NCI-H524 (cell line): ENCODE results near the gene CCT6A.
A peak's percentile ranks its signal among the peaks of the same experiment; 100 is the strongest.
"Not testable (repeated sequence)": the region's sequence is repeated elsewhere in the genome, so short reads cannot be mapped to it uniquely, and the experiment has no call there.

Experiments used
- DNase-seq, 2 experiments: peaks; one replicate each; lab custom pipeline; 2025; lab: John Stamatoyannopoulos, UW

The CCT6A gene

DNA sequence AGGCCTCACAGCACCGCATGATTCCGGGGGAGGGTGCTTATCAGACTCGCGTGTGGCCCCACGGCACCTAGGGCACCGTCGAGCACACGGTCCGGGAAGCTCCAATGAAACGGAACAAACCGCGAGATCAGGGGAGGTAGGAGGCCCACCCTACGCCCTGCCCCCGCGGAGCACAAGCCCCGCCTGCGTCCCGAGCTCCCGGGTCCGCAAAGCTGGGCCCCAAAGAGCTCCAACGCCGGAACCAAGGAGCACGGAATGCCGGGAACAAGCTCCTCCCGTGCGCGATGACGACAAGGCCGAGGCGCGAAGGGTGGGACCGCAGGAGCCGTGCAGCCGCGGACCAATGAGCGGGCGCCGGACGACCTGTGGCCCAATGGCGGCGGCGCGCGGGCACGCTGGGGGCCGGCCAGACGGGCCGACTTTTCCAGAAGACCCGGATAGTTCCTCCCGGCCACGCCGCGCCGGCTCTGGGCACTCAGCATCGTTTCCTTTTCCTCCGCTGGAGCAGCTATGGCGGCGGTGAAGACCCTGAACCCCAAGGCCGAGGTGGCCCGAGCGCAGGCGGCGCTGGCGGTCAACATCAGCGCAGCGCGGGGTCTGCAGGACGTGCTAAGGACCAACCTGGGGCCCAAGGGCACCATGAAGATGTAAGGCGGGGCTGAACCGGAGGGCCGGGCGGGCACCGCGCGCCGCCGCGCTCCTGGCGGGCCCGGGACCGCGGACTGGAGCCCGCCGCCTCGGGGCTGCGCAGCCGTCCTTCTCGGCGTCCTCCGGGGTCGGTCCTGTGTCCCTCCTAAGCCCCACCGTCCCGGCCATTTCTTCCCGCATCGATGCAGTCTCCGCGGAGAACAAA is at the start of gene CCT6A, which contains the start of gene PSPH:
TSS of gene CCT6A (plus strand) at position 427 of the 853 bp plus-strand sequence. CDS start at position 511, 84 bp downstream.
TSS of gene PSPH (minus strand) at position 106 of the 853 bp plus-strand sequence. CDS start 30,232 bp downstream, outside the sequence.
- peak; percentile 91 to 95 for DNase-seq

DNA sequence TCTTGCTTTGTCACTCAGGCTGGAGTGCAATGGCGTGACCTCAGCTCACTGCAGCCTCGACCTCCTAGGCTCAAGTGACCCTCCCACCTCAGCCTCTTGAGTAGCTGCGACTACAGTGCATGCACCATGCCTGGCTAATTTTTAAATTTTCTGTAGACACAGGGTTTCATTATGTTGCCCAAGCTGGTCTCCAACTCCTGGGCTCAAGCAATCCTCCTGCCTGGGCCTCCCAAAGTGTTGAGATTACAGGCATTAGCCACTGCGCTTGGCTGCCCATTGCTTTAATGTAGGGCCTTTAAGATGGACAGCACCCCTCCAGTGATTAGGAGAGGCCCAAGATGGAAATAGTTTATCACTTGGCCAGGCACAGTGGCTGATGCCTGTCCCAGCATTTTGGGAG is 47.8 kb upstream of the CCT6A start:
- no peak for DNase-seq

- DNase-seq, result no peak
These were observed 44.4 kb upstream of the CCT6A start for GRCh38 chr7:56007167-56007652.

DNA sequence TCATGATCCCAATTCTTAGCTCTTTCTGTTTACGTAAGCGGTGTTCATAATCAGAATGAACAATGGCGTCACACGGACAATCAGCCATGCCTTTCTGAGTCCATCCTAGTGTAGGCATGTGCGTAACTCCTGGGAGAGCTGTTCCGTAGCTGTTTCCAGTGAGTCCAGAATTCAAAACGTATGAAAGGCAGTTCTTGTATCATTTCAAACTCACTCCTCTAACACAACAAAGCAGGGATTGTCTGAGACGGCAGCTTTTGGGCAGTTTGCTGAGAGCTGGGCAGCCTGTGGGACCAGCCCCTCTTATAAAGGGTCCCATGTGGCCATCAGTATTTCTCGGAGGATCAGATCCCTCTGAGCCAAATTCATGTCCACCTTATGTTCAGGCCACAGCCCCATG is 43.7 kb upstream of the CCT6A start:
- DNase-seq, result no peak

DNA sequence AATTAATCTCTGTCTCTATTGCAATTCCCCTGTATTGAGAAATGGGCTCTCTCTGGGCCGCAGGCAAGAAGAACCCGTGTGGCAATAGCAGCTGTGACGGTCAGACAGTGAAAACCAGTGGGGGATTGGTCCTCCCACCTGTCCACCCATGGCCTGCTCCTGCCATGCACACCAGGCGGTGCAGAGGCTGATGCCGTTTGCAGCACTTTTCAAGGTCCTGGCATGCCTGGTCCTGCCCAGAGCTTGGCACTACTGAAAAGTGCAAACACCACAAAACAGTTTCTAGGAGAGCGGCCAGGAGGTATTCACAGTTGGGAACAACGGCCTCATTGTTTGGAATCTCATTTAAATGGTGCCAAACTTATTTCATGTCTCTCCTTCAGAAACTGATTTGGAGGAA is 41.9 kb upstream of the CCT6A start:
- DNase-seq, result no peak

DNA sequence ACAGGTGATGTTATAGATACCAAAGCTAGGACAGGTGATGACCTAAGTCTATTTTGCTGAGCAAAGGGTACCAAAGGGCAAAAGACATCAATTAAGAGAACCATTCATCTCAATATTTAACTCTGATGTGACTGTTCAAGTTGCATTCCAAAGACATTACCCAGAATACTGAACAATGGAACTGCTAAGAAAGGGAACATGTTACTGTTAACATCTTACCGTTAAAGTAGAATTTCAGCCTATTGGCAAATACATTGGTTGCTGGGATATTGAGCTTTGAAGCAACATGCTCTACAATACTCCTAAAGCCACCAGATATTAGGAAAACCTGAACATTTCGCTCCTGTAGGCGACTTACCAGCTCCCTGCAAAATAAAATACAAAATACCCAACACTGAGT is 34.5 kb upstream of the CCT6A start:
- DNase-seq, result not testable (repeated sequence)

DNA sequence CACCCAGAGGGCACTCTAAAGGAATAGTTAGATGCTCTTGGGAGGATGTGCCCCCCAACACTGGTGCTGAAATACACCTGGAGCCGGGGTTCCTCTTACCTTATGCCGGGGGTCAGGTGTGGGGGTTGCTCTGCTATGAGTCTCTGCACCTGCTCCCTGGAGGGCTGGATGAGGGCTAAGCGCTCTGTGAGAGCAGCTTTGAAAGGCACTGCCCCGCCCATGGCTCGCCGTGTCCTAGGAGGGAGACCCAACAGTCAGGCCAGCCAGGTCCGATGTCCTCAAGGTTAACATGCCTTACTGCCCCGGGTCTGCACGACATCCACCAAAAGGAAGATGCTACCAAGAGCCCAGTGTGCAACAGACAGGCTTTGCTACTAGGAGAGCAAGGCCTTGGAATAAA is 32.1 kb upstream of the CCT6A start:
- DNase-seq, result no peak

- no peak for DNase-seq
These were observed 28.1 kb upstream of the CCT6A start for GRCh38 chr7:56023500-56023899.

GRCh38 chr7:56026538-56026937 is 25.0 kb upstream of the CCT6A start:
- no peak for DNase-seq

- DNase-seq, result no peak
These were observed 22.5 kb upstream of the CCT6A start for GRCh38 chr7:56028942-56029630.

DNA sequence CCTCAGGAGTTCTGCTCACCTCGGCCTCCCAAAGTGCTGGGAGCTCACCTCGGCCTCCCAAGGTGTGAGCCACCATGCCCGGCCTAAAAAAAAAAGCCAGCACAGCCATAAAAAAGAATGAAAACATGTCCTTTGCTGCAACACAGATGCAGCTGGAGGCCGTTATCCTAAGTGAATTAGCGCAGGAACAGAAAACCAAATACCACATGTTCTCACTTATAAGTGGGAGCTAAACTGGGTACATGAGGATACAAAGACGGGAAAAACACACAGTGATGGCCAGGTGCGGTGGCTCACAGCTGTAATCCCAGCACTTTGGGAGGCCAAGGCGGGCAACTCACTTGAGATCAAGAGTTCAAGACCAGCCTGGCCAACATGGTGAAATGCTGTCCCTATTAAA is 21.2 kb upstream of the CCT6A start:
- DNase-seq, result no peak

- DNase-seq, result not testable (repeated sequence)
These were observed 20.0 kb upstream of the CCT6A start for GRCh38 chr7:56031556-56031955.

DNA sequence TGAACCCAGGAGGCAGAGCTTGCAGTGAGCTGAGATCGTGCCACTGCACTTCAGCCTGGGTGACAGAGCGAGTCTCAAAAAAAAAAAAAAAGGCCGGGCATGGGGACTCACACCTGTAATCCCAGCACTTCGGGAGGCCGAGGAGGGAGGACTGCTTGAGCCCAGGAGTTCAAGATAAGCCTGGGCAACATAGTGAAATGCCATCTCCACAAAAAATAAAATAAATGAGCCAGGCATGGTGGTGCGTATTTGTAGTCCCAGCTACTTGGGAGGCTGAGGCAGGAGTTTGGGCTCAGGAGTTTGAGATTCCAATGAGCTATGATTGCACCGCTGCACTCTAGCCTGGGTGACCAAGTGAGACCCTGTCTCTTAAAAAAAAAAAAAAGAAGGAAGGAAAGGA is 19.0 kb upstream of the CCT6A start:
- not testable (repeated sequence) for DNase-seq

GRCh38 chr7:56033671-56034432 is 17.7 kb upstream of the CCT6A start:
- no peak for DNase-seq

DNA sequence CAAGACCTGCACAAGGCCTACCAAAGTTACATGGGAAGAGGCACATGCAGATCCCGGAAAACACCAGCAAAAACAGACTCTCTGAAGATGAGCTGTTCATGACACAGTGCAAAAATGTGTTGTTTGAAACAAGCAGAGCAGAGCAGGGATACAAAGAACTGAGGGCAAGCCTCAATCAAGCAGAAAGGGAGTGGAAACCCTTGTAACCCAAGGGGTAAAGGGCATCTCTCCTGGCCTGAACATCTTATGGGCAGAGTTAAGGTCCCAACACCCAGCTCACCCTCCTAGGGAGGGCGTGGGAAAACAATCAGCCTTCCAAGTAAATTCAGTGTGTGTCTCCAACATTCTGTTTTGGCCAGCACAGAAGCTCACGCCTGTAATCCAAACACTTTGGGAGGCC is 10.8 kb upstream of the CCT6A start:
- DNase-seq, result no peak

DNA sequence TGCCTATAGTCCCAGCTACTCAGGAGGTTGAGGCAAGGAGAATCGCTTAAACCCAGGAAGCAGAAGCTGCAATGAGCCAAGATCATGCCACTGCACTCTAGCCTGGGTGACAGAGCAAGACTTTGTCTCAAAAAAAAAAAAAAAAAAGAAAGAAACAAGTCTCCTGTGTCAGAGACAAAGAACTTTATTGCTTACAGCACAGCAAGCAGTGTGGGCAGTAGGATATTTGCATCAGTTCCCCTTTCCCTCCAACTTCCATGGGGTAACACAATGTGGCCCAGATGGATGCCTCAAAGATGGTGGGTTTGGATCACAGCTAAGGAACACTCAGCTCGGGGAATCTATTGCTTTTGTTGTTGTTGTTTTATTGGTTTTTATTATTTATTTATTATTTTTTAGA is 5.8 kb upstream of the CCT6A start:
- not testable (repeated sequence) for DNase-seq

DNA sequence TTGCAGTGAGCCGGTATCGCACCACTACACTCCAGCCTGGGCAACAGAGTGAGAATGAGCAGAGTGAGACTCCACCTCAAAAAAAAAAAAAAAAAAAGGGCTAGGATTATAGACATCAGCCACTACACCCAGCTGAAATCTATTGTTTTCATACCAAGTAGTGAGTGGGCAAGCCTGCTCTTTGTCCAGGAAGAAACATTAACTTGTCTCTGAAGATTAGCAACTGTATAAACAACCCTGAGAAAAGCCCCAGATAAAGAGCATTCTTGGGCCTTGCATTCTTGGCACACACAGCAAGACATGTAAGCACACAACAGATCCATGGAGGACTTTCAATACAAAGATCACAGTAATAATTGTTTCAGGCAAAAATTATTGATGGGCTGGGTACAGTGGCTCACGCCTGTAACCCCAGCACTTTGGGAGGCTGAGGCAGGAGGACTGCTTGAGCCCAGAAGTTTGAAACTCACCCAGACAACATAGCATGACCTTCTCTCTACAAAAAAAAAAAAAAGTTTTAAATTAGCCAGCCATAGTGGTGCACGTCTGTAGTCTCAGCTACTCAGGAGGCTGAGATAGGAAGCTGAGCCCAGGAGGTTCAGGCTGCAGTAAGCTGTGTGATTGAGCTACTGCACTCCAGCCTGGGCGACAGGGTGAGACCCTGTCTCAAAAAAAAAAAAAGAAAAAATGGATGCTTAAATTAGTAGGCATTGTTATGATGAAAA is 4.7 kb upstream of the CCT6A start:
- no peak for DNase-seq

- DNase-seq, result not testable (repeated sequence)
These were observed 4.0 kb upstream of the CCT6A start for GRCh38 chr7:56047446-56048116.

DNA sequence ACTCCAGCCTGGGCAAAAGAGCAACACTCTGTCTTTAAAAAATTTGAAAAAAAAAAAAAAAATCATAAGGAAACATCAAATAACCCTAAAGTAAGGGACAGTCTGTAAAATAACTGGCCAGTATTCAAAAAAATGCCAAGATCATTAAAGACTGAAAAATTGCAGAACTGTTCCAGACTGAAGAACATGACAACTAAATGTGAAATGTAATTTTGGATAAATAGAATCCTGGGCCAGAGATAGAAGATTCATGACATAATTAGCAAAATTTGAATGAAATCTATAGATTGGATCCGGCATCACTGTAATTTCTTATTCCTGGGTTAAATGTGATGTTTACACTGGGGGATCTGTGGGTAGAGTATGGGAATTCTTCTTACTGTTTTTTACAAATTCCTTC is 3.3 kb upstream of the CCT6A start:
- DNase-seq, result no peak

DNA sequence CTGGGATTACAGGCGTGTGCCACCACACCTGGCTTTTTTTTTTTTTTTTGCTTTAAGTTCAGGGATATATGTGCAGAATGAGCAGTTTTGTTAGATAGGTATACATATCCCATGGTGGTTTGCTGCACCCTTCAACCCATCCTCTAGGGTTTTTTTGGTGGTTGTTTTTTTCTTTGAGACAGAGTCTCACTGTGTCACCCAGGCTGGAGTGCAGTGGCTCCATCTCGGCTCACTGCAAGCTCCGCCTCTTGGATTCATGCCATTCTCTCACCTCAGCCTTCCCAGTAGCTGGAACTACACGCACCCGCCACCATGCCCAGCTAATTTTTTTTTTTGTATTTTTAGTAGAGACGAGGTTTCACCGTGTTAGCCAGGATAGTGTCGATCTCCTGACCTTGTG is 2.8 kb upstream of the CCT6A start:
- peak in 1 of 2 experiments; percentile 11 for DNase-seq

DNA sequence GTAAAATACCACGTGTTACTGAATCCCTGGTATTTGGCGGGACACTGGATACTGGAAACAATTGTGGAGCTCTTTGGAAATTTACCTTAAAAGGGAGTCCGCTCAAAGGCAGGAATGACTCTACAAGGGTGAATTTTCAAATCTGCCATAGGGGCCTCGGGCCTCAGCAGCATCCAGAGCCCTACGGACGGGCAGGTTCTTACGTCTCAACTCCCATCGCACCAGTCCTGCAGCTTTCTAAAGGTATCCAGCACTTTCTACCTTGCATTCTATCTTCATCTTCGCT is 569 bp upstream of the CCT6A start:
- DNase-seq, result no peak
